ENCODE data around the gene TERC. TPM values are rescaled to one million over a fixed set of nuclear protein-coding genes. Genes with fewer than 3 reads are reported as not detected.

The TERC gene
- total and polyA plus RNA-seq, 10 of the 15 experiments (the other 5 are each of a cell fraction or from before 2014, with no cell fraction given) = 0.43 to 125 (median 6.2) TPM; not detected in 4

- Histone ChIP-seq H3K27ac (ENCODE audit: control insufficient read depth, insufficient read depth) (no peak overlapping the region), H2AFZ (ENCODE audit: control insufficient read depth, low read depth, low read length) (no peak overlapping the region), H3K4me1 (ENCODE audit: control insufficient read depth, insufficient read depth, low read length) (0 out of 2 replicates have a peak, but pooled peaks cover 3% of the 10 kb centered on the region), H4K20me1 (ENCODE audit: control insufficient read depth, insufficient read depth) (no peaks in the 10 kb centered on the region), H3K9ac (ENCODE audit: control insufficient read depth, insufficient read depth, low read length) (no peak overlapping the region), H3K36me3 (ENCODE audit: control insufficient read depth in 2 of 2, insufficient read depth in 2 of 2, low read length in 1 of 2) (no peaks in the 10 kb centered on the region), H3K4me3 (no peak overlapping the region), H3K9me3 (replicated peaks; ENCODE audit: control insufficient read depth, insufficient read depth, low read length) (no peaks in the 10 kb centered on the region), H3K79me2 (ENCODE audit: control insufficient read depth, insufficient read depth, low read length) (no peaks in the 10 kb centered on the region), H3K4me2 (ENCODE audit: control insufficient read depth, insufficient read depth) (no peak overlapping the region), H3K27me3 (replicated peaks in 1 of 2; ENCODE audit: control insufficient read depth in 2 of 2, insufficient read depth in 2 of 2, low read length in 1 of 2) (0 out of 4 replicates have a peak, but pooled peaks cover 0 to 2% of the 10 kb centered on the region in 2 experiments)
- 83% methylated on average over 5 of the region's 5 CpGs for WGBS (ENCODE audit: insufficient coverage, insufficient replicate concordance, low lambda C conversion rate, missing lambda C conversion rate)
- ChIA-PET SMC1A (ENCODE audit: uncharacterized antibody, unreplicated experiment) (interaction anchor here (1.0 to 1.6 kb wide), 3 partner anchors 82 to 328 kb away, joined by 3 to 5 read pairs (median 3); no protein-coding TSS in a partner anchor), RAD21 (ENCODE audit: unreplicated experiment) (interaction anchor here (0.8 kb wide), 1 partner anchor 10 kb away, joined by 3 read pairs; the partner anchor contains the start of gene ACTRT3), POLR2A (no interaction called here), CTCF (interaction anchor here (0.6 to 0.7 kb wide), 2 partner anchors 541 to 579 kb away, joined by 3 to 4 read pairs; no protein-coding TSS in a partner anchor)
- BruUV-seq (replicated peaks) = no TSS peak
- ATAC-seq (no peak), FAIRE-seq (no peak), DNase-seq (ENCODE audit: low read depth, low spot score) (no peak)
- TF ChIP-seq MEF2A (IDR thresholded peaks at IDR 0.05; ENCODE audit: insufficient read depth, low read depth, low read length) (0 out of 2 replicates have a peak, but pooled peaks have one; percentile 7), MAX (IDR thresholded peaks at IDR 0.05; ENCODE audit: low read depth, low read length) (no peak)
- intact Hi-C loops (cut with micrococcal nuclease; ENCODE audit: unreplicated experiment) (no loop called here), in situ Hi-C loops (cut with MboI) (no loop called here)
These were observed 6.4 kb downstream of the TERC start for GRCh38 chr3:169758359-169758994.

- H4K20me1 ChIP-seq (ENCODE audit: control insufficient read depth, insufficient read depth) = no peaks in the 10 kb centered on the region
- no TSS peak for BruUV-seq (replicated peaks)
- no peak overlapping the region for H3K4me3 ChIP-seq
- no peak overlapping the region for H3K4me2 ChIP-seq (ENCODE audit: control insufficient read depth, insufficient read depth)
- 0 out of 4 replicates have a peak, but pooled peaks cover 0 to 2% of the 10 kb centered on the region in 2 experiments for H3K27me3 ChIP-seq (replicated peaks in 1 of 2; ENCODE audit: control insufficient read depth in 2 of 2, insufficient read depth in 2 of 2, low read length in 1 of 2)
- DNase-seq (ENCODE audit: low read depth, low spot score) = no peak
- no peak for FAIRE-seq
- in situ Hi-C loops (cut with MboI) = no loop called here
- SMC1A ChIA-PET (ENCODE audit: uncharacterized antibody, unreplicated experiment) = no interaction called here
- no peak for ATAC-seq
- POLR2A ChIA-PET = no interaction called here
- intact Hi-C loops (cut with micrococcal nuclease; ENCODE audit: unreplicated experiment) = no loop called here
- RAD21 ChIA-PET (ENCODE audit: unreplicated experiment) = no interaction called here
- CTCF ChIA-PET = interaction anchor here (0.7 kb wide), 1 partner anchor 37 kb away, joined by 3 read pairs; no protein-coding TSS in a partner anchor
- WGBS (ENCODE audit: insufficient coverage, insufficient replicate concordance, low lambda C conversion rate, missing lambda C conversion rate) = 45% methylated on average over 2 of the region's 2 CpGs
- no peaks in the 10 kb centered on the region for H3K9me3 ChIP-seq (replicated peaks; ENCODE audit: control insufficient read depth, insufficient read depth, low read length)
- H3K79me2 ChIP-seq (ENCODE audit: control insufficient read depth, insufficient read depth, low read length) = no peaks in the 10 kb centered on the region
- H3K4me1 ChIP-seq (ENCODE audit: control insufficient read depth, insufficient read depth, low read length) = peaks cover 7% of the 10 kb centered on the region; the same call in 1 of the 2 replicates
- TF ChIP-seq CHD1 (IDR thresholded peaks at IDR 0.05; ENCODE audit: low read depth, low read length) = no peak
- no peak for TF ChIP-seq ETV6 (conservative IDR thresholded peaks at IDR 0.05 in 1 of 2, IDR thresholded peaks at IDR 0.05 in 1 of 2; ENCODE audit: borderline replicate concordance in 1 of 2, low read depth in 1 of 2)
- TF ChIP-seq BACH1 (IDR thresholded peaks at IDR 0.05; ENCODE audit: borderline replicate concordance) = no peak
- TF ChIP-seq NFYB (IDR thresholded peaks at IDR 0.05; ENCODE audit: insufficient read depth, low read depth, low read length) = no peak
- TF ChIP-seq IRF3 (IDR thresholded peaks at IDR 0.05) = no peak
- TF ChIP-seq MTA2 (IDR thresholded peaks at IDR 0.05; ENCODE audit: low read depth) = no peak
- no peak overlapping the region for H3K27ac ChIP-seq (ENCODE audit: control insufficient read depth, insufficient read depth)
- H2AFZ ChIP-seq (ENCODE audit: control insufficient read depth, low read depth, low read length) = no peak overlapping the region
- H3K36me3 ChIP-seq (ENCODE audit: control insufficient read depth in 2 of 2, insufficient read depth in 2 of 2, low read length in 1 of 2) = no peaks in the 10 kb centered on the region
- H3K9ac ChIP-seq (ENCODE audit: control insufficient read depth, insufficient read depth, low read length) = no peak overlapping the region
These were observed 9.4 kb downstream of the TERC start for GRCh38 chr3:169755488-169755887.

Measured in GM12878 (cell line).